Activated CD8-positive, alpha-beta T cell treated with anti-CD3 and anti-CD28 coated beads for 36 hours (primary cell): ENCODE measurements around the gene NFE2L1. TPM values are rescaled to one million over a fixed set of nuclear protein-coding genes. Genes with fewer than 3 reads are reported as not detected.

Experiments
- ATAC-seq: fragments of 200-7000 bp; cut with Tn5 transposase; one replicate; pipeline ENCODE4 v1.10.0; 2021; ENCODE audit warnings: mild to moderate bottlenecking, moderate library complexity
- CTCF ChIA-PET: fragments of 350-600 bp; sonication (Branson Sonifier 250); formaldehyde crosslinking; loops from one replicate; lab custom pipeline; 2021; ENCODE audit warnings: antibody characterized with exemption; lab: Charles Lee
- POLR2A ChIA-PET: fragments of 350-600 bp; sonication (Branson Sonifier 250); formaldehyde crosslinking; loops from one replicate; lab custom pipeline; 2021; ENCODE audit warnings: antibody characterized with exemption; lab: Charles Lee
- DNase-seq: peaks from one replicate; pipeline ENCODE4 v3.0.0-alpha.2; 2020
- H3K27ac Mint-ChIP-seq: one replicate; pipeline ENCODE4 v1.8.0; 2021; ENCODE audit warnings: mild to moderate bottlenecking, mixed read lengths
- H3K27me3 Mint-ChIP-seq: one replicate; pipeline ENCODE4 v1.8.0; 2021; ENCODE audit warnings: mixed read lengths
- H3K36me3 Mint-ChIP-seq: one replicate; pipeline ENCODE4 v1.8.0; 2021; ENCODE audit warnings: low read depth, mixed read lengths
- H3K4me1 Mint-ChIP-seq: one replicate; pipeline ENCODE4 v1.8.0; 2021; ENCODE audit warnings: low read depth, mixed read lengths
- H3K4me3 Mint-ChIP-seq: one replicate; pipeline ENCODE4 v1.8.0; 2021; ENCODE audit warnings: mild to moderate bottlenecking, moderate library complexity, mixed read lengths
- H3K9me3 Mint-ChIP-seq: one replicate; pipeline ENCODE4 v1.8.0; 2021; ENCODE audit warnings: mixed read lengths
- intact Hi-C: fragments of 100-400 bp; cut with micrococcal nuclease; formaldehyde crosslinking; loops from one replicate; pipeline ENCODE4 v1.10.0; 2022
- total RNA-seq, 2 experiments: library from RNA; stranded (reverse); gene quantifications; one replicate each; pipeline ENCODE4 v1.2.3, GENCODE V29; 2021
- TF ChIP-seq, protein P1 (sequence below): fragments of 200-600 bp; IDR thresholded peaks from one replicate; pipeline ENCODE4 v1.8.0; 2022; ENCODE audit warnings: antibody characterized with exemption, mild to moderate bottlenecking

Gene NFE2L1
- total RNA-seq, 2 experiments from 2014 or later = 88.3 to 90.3 TPM

DNA sequence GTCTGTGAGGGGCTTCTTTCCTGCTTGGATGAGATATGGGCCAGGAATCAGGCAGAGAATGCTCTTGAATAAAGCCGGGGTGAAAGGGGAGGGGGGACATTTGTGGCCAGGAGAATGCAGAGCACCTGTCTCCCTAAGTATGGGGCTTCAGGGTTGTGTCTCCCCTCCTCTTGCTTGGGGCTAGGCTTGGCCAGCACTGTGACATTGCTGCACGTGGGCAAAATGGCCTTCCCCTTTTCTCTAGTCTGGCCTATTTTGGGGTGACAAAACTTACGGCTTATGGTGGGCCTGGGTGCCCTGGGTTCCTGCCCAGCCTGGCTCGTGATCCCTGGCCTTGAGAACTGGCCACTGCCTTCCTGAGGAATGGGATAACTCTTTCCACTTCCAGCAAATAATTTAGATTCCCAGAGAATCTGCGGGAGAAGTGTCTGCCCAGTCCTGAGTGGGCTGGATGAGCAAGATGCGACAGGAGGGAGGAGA lies 5.6 kb downstream of the NFE2L1 start:
- intact Hi-C loops = no loop called here
- CTCF ChIA-PET = interaction anchor here (1.0 to 16.7 kb wide), 5 partner anchors 15 to 83 kb away, joined by 3 to 186 read pairs (median 3); partner anchors contain the start of genes CDK5RAP3 and COPZ2
- no peaks in the 10 kb centered on the region for H3K9me3 Mint-ChIP-seq
- H3K4me1 Mint-ChIP-seq = peaks cover 63% of the 10 kb centered on the region
- POLR2A ChIA-PET = no interaction called here
- TF ChIP-seq, protein P1, sequence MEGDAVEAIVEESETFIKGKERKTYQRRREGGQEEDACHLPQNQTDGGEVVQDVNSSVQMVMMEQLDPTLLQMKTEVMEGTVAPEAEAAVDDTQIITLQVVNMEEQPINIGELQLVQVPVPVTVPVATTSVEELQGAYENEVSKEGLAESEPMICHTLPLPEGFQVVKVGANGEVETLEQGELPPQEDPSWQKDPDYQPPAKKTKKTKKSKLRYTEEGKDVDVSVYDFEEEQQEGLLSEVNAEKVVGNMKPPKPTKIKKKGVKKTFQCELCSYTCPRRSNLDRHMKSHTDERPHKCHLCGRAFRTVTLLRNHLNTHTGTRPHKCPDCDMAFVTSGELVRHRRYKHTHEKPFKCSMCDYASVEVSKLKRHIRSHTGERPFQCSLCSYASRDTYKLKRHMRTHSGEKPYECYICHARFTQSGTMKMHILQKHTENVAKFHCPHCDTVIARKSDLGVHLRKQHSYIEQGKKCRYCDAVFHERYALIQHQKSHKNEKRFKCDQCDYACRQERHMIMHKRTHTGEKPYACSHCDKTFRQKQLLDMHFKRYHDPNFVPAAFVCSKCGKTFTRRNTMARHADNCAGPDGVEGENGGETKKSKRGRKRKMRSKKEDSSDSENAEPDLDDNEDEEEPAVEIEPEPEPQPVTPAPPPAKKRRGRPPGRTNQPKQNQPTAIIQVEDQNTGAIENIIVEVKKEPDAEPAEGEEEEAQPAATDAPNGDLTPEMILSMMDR = no peak
- H3K4me3 Mint-ChIP-seq = no peak overlapping the region
- H3K36me3 Mint-ChIP-seq = peaks cover 71% of the 10 kb centered on the region
- no peaks in the 10 kb centered on the region for H3K27me3 Mint-ChIP-seq
- peak overlapping the region; percentile 66 for H3K27ac Mint-ChIP-seq
- ATAC-seq (no peak), DNase-seq (no peak)

DNA sequence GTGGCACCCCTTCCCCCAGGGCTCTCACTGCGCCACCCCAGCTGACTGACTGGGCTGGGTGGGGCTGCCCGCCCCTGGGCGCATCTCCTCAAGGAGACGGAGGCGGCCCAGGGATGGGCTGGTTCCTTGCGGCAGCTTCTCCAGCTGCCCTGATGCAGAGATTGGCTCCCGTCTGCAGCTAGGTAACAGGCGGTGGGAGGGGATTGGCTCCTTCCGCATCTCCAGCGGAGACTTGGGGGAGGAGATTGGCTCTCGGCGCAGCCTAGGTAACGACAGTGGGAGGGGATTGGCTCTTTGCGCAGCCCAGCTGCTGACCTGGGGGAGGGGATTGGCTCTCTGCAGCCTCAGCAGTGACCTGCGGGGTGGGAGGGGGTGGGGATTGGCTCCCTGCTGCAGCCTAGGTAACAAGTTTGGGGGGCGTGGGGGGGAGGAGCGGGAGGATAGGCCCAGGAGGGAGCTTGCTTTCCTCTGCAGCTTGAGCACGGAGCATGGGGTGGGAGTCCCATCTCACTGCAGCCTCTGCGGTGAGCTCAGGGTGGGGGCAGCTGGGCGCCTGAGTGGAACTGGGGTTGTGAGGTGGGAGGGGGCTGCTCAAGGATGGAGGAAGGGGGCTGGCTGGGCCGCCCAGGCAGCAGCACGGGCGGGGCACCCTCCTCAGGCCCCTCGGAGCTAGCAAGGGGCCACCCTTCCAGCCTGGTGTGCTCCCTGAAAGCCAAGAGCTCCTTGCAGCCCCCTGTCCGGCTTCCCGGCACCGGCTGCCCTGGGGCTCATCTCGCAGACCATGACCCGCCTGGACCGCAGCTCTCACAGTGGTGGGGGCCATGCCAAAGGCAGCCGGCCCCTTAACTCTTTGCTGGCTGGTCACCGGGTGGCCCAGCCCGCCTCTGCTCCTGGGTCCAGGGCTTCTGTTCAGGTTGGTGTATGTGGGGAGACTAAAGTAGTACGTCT lies 6.4 kb downstream of the NFE2L1 start:
- Mint-ChIP-seq H3K36me3 (peaks cover 72% of the 10 kb centered on the region), H3K4me1 (peaks cover 64% of the 10 kb centered on the region), H3K27me3 (no peaks in the 10 kb centered on the region), H3K9me3 (no peaks in the 10 kb centered on the region), H3K4me3 (peak overlapping the region; percentile 61), H3K27ac (peak overlapping the region; percentile 99)
- ATAC-seq = no peak
- CTCF ChIA-PET = interaction anchor here (1.1 to 16.7 kb wide), 8 partner anchors 18 to 84 kb away, joined by 3 to 186 read pairs (median 4); partner anchors contain the start of genes CDK5RAP3 and COPZ2
- intact Hi-C loops = no loop called here
- DNase-seq = no peak
- TF ChIP-seq, protein P1 = no peak
- POLR2A ChIA-PET = interaction anchor here (1.5 to 8.4 kb wide), 3 partner anchors 9 to 21 kb away, joined by 4 to 82 read pairs (median 15); partner anchors contain the start of gene NFE2L1

DNA sequence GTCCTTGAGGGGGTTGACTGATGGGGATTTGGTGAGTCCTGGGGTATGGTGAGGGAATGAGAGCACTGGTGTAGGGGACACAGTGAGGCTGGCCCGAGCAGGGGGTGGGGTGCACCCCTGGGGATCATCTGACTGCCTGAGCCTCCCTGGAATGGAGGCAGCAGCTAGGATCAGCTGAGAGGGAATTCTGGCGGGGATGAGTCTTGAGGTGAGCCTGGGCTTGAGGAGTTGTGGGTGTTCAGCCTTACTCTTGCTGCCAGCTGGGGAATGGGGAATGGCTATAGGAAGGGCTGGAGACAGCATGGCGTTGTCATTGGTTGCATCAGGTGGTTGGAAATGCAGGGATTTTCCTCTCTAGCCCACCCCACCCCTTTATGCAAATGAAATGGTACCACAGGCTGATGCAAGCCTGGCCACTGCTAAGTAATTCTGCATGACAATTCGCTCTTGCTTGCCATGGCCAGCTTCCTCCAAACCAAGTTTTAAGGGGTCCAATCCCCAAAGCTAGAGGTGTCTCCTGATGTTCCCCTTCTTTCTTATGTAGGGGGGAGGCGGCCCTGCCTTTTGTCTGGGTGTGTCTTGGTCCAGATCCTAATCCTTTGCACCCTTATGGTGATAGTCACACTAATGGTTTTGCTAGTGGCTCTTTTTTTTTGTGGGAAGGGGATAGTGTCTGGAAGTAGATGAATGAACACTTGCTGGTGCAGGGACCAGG lies 7.5 kb downstream of the NFE2L1 start:
- POLR2A ChIA-PET = interaction anchor here (0.5 to 8.4 kb wide), 8 partner anchors 9 to 134 kb away, joined by 3 to 82 read pairs (median 4); partner anchors contain the start of gene NFE2L1
- H3K27ac Mint-ChIP-seq = peak overlapping the region; percentile 99
- no peaks in the 10 kb centered on the region for H3K27me3 Mint-ChIP-seq
- CTCF ChIA-PET = interaction anchor here (1.1 to 16.7 kb wide), 9 partner anchors 9 to 85 kb away, joined by 3 to 186 read pairs (median 5); partner anchors contain the start of genes CDK5RAP3 and NFE2L1
- peaks cover 62% of the 10 kb centered on the region for H3K4me1 Mint-ChIP-seq
- TF ChIP-seq, protein P1 = no peak
- peak; percentile 77 for DNase-seq
- ATAC-seq = peak; percentile 75
- intact Hi-C loops = no loop called here
- H3K4me3 Mint-ChIP-seq = peak overlapping the region; percentile 61
- peaks cover 70% of the 10 kb centered on the region for H3K36me3 Mint-ChIP-seq
- no peaks in the 10 kb centered on the region for H3K9me3 Mint-ChIP-seq

DNA sequence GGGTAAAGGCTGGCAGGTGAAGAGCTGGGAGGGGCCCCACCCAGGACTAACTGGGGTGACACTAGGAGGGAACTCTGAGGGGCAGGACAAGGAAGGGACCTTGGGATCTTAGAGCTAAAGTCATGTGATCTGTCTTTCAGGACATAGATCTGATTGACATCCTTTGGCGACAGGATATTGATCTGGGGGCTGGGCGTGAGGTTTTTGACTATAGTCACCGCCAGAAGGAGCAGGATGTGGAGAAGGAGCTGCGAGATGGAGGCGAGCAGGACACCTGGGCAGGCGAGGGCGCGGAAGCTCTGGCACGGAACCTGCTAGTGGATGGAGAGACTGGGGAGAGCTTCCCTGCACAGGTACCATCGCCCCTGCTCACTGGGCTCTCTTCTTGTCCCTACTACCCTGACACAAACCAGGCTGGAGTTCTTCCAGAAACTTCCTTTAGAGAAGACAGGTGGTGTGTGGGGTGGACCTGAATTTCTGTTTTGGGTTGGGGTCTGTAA lies 8.1 kb downstream of the NFE2L1 start:
- intact Hi-C loops = no loop called here
- Mint-ChIP-seq H3K27me3 (no peaks in the 10 kb centered on the region), H3K4me3 (peak overlapping the region; percentile 61), H3K4me1 (peaks cover 58% of the 10 kb centered on the region), H3K27ac (peak overlapping the region; percentile 99), H3K36me3 (peaks cover 68% of the 10 kb centered on the region), H3K9me3 (no peaks in the 10 kb centered on the region)
- ATAC-seq = peak; percentile 4
- peak; percentile 33 for DNase-seq
- TF ChIP-seq, protein P1 = no peak
- ChIA-PET CTCF (interaction anchor here (1.3 to 16.7 kb wide), 7 partner anchors 9 to 85 kb away, joined by 3 to 186 read pairs (median 7); partner anchors contain the start of genes CDK5RAP3 and NFE2L1), POLR2A (interaction anchor here (0.9 to 8.4 kb wide), 6 partner anchors 9 to 85 kb away, joined by 3 to 82 read pairs (median 5); partner anchors contain the start of gene NFE2L1)
